ENCODE measurements around the gene SETBP1. TPM values are rescaled to one million over a fixed set of nuclear protein-coding genes. Genes with fewer than 3 reads are reported as not detected.
A peak's percentile ranks its signal among the peaks of the same experiment; 100 is the strongest.

Gene SETBP1
- total RNA-seq, 1 donor from 2014 or later: 12.0 TPM

- H3K9me3 Mint-ChIP-seq: peaks cover 11% of the 10 kb centered on the region
- H3K27me3 Mint-ChIP-seq (ENCODE audit: insufficient read depth, low read depth): no peaks in the 10 kb centered on the region
These were observed 328.2 kb downstream of the SETBP1 start for GRCh38 chr18:45008694-45009413.

DNA sequence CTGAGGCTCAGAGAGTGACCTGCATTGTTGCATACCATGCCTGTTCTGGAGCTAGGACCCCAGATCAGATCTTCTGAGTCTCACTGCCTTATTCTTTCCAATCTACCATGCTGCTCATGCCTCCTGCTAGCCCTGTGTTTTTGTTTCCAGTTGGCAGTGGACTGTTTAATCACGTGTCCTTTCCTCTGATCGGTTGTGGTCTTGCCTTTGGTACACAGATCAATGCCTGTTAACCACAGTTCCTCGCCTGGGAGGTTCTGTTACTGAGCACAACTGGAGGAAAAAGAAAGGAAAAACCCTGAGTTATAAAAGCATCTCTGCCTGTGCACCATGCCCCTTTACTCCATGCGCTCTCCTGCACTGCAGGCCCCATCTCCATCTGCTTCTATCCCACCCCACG is 329.1 kb downstream of the SETBP1 start:
- Mint-ChIP-seq H3K36me3 (peaks cover 17% of the 10 kb centered on the region), H3K4me1 (peaks cover 38% of the 10 kb centered on the region), H3K9me3 (peaks cover 11% of the 10 kb centered on the region), H3K4me3 (no peak overlapping the region), H3K27ac (peak overlapping the region; percentile 36), H3K27me3 (ENCODE audit: insufficient read depth, low read depth) (no peaks in the 10 kb centered on the region)
- H3K4me1 ChIP-seq: peaks cover 9% of the 10 kb centered on the region
- H3K27ac ChIP-seq: no peak overlapping the region
- no peaks in the 10 kb centered on the region for H3K79me2 ChIP-seq (ENCODE audit: low read depth)
- no peaks in the 10 kb centered on the region for H3F3A ChIP-seq (ENCODE audit: low read depth)
- TF ChIP-seq EZH2 (IDR thresholded peaks at IDR 0.05): no peak
- no peak for TF ChIP-seq CTCF (IDR thresholded peaks at IDR 0.05)
- no peak for TF ChIP-seq EZH2phosphoT487 (IDR thresholded peaks at IDR 0.05)
- no peak overlapping the region for H2AFZ ChIP-seq (replicated peaks)
- no peak overlapping the region for H3K4me3 ChIP-seq
- H3K27me3 ChIP-seq: no peaks in the 10 kb centered on the region
- no peak overlapping the region for H3K9ac ChIP-seq
- DNase-seq (ENCODE audit: low spot score): no peak
- no peaks in the 10 kb centered on the region for H3K9me3 ChIP-seq (ENCODE audit: low read depth)
- no peak overlapping the region for H3K4me2 ChIP-seq
- no peaks in the 10 kb centered on the region for H3K36me3 ChIP-seq
- no peaks in the 10 kb centered on the region for H4K20me1 ChIP-seq (ENCODE audit: low read depth)

More at GRCh38 chr18:45008694-45009413, 328.2 kb downstream of the SETBP1 start:
- Histone ChIP-seq H3K27me3 (no peaks in the 10 kb centered on the region), H3K9me3 (ENCODE audit: low read depth) (no peaks in the 10 kb centered on the region), H4K20me1 (ENCODE audit: low read depth) (no peaks in the 10 kb centered on the region), H3K4me2 (no peak overlapping the region), H3K79me2 (ENCODE audit: low read depth) (no peaks in the 10 kb centered on the region), H3K4me1 (peaks cover 2% of the 10 kb centered on the region), H3K9ac (no peak overlapping the region), H3K4me3 (no peak overlapping the region), H2AFZ (replicated peaks) (no peak overlapping the region), H3K36me3 (no peaks in the 10 kb centered on the region), H3F3A (ENCODE audit: low read depth) (no peaks in the 10 kb centered on the region), H3K27ac (no peak overlapping the region)
- peaks cover 20% of the 10 kb centered on the region for H3K36me3 Mint-ChIP-seq
- no peak overlapping the region for H3K4me3 Mint-ChIP-seq
- no peak for DNase-seq (ENCODE audit: low spot score)
- H3K4me1 Mint-ChIP-seq: peaks cover 31% of the 10 kb centered on the region
- TF ChIP-seq CTCF (IDR thresholded peaks at IDR 0.05) (no peak), EZH2phosphoT487 (IDR thresholded peaks at IDR 0.05) (no peak), EZH2 (IDR thresholded peaks at IDR 0.05) (no peak)
- peak overlapping the region; percentile 36 for H3K27ac Mint-ChIP-seq

DNA sequence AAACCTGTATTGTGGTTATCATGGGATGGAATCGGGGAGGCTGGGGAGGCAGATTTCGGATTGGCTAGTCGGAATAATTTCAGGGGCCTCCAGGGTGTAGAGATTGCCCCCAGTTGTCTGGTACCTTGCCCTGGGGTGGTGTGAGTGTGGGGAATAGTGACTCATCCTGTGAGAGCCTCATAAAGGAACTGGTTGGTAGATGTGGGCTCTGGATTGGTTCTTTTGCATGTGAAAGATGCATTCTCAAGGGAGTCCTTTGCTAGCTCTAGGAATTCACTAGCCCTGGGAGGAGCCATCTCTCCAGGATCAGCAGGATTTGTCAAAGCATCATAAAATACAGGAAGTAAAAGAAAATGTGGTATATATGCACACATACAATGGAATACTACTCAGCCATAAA is 331.6 kb downstream of the SETBP1 start:
- Mint-ChIP-seq H3K4me3 (no peak overlapping the region), H3K36me3 (peaks cover 3% of the 10 kb centered on the region), H3K27ac (no peak overlapping the region), H3K27me3 (ENCODE audit: insufficient read depth, low read depth) (peaks cover 4% of the 10 kb centered on the region), H3K9me3 (peaks cover 2% of the 10 kb centered on the region), H3K4me1 (peaks cover 63% of the 10 kb centered on the region)
- H3K27ac ChIP-seq: no peak overlapping the region
- peaks cover 24% of the 10 kb centered on the region for H3K4me1 ChIP-seq
- TF ChIP-seq CTCF (IDR thresholded peaks at IDR 0.05): no peak
- no peak for TF ChIP-seq EZH2 (IDR thresholded peaks at IDR 0.05)
- TF ChIP-seq EZH2phosphoT487 (IDR thresholded peaks at IDR 0.05): no peak
- no peaks in the 10 kb centered on the region for H4K20me1 ChIP-seq (ENCODE audit: low read depth)
- no peak for DNase-seq (ENCODE audit: low spot score)
- H3K36me3 ChIP-seq: no peaks in the 10 kb centered on the region
- H3K4me3 ChIP-seq: no peak overlapping the region
- H3K9me3 ChIP-seq (ENCODE audit: low read depth): no peaks in the 10 kb centered on the region
- no peaks in the 10 kb centered on the region for H3F3A ChIP-seq (ENCODE audit: low read depth)
- H2AFZ ChIP-seq (replicated peaks): no peak overlapping the region
- no peaks in the 10 kb centered on the region for H3K79me2 ChIP-seq (ENCODE audit: low read depth)
- H3K9ac ChIP-seq: no peak overlapping the region
- H3K27me3 ChIP-seq: no peaks in the 10 kb centered on the region
- no peak overlapping the region for H3K4me2 ChIP-seq

Data from neural progenitor cell (in vitro differentiated cells).